H1 (cell line): Measurements from ENCODE around the gene GPR35. TPM values are rescaled to one million over a fixed set of nuclear protein-coding genes. Genes with fewer than 3 reads are reported as not detected.

Experiments
- BCL11A ChIP-seq, 2 experiments: IDR thresholded peaks; one replicate each; pipeline ENCODE4 v1.6.1; 2011; ENCODE audit warnings: low read depth in 2 of 2, low read length in 2 of 2, mild to moderate bottlenecking in 2 of 2
- polyA plus RNA-seq, 7 experiments: library from polyadenylated mRNA; depleted of rRNA in 3 of 7; stranded (reverse) in 5 of 7; unstranded in 2 of 7; fragments of >200 nt in 5 of 7; fragments of 200-250 nt in 2 of 7; gene quantifications; 1 replicate in 5 of 7; 2 replicates in 1 of 7; 4 replicates in 1 of 7; pipeline versions ENCODE4 v1.2.1 to v1.2.3, GENCODE V29; 2011 to 2013; ENCODE audit warnings: missing spikeins in 2 of 7, mixed read lengths in 2 of 7
- total RNA-seq: library from RNA; stranded (reverse); fragmentation: NEBNext Ultra II Directional; extraction: Animal tissue kit (Norgen Biotek cat#: 25700); gene quantifications from 2 replicates; pipeline ENCODE4 v1.2.1, GENCODE V29; 2021
- TF ChIP-seq, protein P1 (sequence below): fragments of 300-600 bp; sonication (generic); IDR thresholded peaks from 2 replicates; pipeline ENCODE4 v1.7.1; 2012; ENCODE audit warnings: low read length, moderate library complexity, mild to moderate bottlenecking, inconsistent platforms; ENCODE audit not compliant: insufficient replicate concordance

Gene GPR35
- total and polyA plus RNA-seq, 2 of the 8 experiments (the other 6 are each of a cell fraction or from before 2014, with no cell fraction given) = 0.47 TPM; not detected in 1

DNA sequence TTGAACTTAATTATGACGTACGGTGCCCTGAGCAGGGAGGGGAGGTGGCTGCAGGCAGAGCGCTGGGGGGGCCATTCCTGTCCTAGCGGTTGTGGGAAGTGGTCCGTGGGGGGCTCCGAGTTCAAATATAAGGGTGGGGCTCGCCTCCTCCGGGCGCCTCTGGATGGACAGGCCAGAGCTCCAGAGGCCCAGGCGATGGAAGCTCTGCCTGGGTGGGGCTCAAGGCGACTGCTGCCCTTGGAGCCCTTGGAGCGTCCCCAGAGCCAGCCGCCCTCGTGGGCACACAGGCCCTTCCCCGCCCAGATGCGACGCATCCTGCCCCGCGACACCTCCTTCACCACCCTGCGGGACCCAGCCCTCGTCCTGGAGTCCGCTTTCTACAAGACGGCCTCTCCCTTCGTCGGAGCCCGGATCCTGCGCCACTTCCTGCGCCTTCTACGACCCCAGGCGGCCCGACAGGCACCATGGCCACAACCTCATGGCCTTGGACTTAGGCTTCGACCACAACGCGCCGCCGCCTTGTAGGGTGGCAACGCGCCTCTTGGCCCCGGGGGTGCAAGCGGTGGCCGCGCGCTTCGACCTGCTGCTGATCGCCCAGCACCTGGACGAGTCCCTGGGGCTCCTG lies 46.9 kb downstream of the GPR35 start (continued):
- no peak for TF ChIP-seq BCL11A (IDR thresholded peaks at IDR 0.05; ENCODE audit: low read depth in 2 of 2, low read length in 2 of 2)
- TF ChIP-seq, protein P1, sequence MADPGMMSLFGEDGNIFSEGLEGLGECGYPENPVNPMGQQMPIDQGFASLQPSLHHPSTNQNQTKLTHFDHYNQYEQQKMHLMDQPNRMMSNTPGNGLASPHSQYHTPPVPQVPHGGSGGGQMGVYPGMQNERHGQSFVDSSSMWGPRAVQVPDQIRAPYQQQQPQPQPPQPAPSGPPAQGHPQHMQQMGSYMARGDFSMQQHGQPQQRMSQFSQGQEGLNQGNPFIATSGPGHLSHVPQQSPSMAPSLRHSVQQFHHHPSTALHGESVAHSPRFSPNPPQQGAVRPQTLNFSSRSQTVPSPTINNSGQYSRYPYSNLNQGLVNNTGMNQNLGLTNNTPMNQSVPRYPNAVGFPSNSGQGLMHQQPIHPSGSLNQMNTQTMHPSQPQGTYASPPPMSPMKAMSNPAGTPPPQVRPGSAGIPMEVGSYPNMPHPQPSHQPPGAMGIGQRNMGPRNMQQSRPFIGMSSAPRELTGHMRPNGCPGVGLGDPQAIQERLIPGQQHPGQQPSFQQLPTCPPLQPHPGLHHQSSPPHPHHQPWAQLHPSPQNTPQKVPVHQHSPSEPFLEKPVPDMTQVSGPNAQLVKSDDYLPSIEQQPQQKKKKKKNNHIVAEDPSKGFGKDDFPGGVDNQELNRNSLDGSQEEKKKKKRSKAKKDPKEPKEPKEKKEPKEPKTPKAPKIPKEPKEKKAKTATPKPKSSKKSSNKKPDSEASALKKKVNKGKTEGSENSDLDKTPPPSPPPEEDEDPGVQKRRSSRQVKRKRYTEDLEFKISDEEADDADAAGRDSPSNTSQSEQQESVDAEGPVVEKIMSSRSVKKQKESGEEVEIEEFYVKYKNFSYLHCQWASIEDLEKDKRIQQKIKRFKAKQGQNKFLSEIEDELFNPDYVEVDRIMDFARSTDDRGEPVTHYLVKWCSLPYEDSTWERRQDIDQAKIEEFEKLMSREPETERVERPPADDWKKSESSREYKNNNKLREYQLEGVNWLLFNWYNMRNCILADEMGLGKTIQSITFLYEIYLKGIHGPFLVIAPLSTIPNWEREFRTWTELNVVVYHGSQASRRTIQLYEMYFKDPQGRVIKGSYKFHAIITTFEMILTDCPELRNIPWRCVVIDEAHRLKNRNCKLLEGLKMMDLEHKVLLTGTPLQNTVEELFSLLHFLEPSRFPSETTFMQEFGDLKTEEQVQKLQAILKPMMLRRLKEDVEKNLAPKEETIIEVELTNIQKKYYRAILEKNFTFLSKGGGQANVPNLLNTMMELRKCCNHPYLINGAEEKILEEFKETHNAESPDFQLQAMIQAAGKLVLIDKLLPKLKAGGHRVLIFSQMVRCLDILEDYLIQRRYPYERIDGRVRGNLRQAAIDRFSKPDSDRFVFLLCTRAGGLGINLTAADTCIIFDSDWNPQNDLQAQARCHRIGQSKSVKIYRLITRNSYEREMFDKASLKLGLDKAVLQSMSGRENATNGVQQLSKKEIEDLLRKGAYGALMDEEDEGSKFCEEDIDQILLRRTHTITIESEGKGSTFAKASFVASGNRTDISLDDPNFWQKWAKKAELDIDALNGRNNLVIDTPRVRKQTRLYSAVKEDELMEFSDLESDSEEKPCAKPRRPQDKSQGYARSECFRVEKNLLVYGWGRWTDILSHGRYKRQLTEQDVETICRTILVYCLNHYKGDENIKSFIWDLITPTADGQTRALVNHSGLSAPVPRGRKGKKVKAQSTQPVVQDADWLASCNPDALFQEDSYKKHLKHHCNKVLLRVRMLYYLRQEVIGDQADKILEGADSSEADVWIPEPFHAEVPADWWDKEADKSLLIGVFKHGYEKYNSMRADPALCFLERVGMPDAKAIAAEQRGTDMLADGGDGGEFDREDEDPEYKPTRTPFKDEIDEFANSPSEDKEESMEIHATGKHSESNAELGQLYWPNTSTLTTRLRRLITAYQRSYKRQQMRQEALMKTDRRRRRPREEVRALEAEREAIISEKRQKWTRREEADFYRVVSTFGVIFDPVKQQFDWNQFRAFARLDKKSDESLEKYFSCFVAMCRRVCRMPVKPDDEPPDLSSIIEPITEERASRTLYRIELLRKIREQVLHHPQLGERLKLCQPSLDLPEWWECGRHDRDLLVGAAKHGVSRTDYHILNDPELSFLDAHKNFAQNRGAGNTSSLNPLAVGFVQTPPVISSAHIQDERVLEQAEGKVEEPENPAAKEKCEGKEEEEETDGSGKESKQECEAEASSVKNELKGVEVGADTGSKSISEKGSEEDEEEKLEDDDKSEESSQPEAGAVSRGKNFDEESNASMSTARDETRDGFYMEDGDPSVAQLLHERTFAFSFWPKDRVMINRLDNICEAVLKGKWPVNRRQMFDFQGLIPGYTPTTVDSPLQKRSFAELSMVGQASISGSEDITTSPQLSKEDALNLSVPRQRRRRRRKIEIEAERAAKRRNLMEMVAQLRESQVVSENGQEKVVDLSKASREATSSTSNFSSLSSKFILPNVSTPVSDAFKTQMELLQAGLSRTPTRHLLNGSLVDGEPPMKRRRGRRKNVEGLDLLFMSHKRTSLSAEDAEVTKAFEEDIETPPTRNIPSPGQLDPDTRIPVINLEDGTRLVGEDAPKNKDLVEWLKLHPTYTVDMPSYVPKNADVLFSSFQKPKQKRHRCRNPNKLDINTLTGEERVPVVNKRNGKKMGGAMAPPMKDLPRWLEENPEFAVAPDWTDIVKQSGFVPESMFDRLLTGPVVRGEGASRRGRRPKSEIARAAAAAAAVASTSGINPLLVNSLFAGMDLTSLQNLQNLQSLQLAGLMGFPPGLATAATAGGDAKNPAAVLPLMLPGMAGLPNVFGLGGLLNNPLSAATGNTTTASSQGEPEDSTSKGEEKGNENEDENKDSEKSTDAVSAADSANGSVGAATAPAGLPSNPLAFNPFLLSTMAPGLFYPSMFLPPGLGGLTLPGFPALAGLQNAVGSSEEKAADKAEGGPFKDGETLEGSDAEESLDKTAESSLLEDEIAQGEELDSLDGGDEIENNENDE = no peak
